ELR (cell line): ENCODE data around the gene BCAS3.

Experiments used
- DNase-seq: peaks from one replicate; pipeline ENCODE4 v3.0.0-alpha.2; 2015; ENCODE audit warnings: low read depth

The BCAS3 gene

DNA sequence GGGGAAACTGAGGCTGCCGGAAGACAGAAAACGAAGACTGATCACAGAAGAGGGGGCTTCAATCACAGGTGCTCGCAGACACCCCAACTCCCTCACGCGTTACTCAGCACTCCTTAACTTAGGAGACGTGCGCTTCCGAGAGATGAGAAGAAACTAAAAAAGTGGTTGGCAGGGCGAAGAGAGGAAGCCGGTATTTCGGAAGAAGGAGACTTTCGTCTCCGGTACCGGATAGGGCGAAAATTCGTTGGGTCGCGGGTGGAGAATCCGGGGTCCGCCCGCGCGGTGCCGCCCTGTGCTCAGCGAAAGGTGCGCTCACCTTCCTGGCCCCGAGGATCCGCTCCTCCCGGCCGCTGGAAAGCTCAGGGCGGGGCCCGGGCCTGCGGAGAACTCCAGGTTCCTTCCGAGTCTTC is 721.1 kb downstream of the BCAS3 start:
- DNase-seq, result peak; percentile 27

DNA sequence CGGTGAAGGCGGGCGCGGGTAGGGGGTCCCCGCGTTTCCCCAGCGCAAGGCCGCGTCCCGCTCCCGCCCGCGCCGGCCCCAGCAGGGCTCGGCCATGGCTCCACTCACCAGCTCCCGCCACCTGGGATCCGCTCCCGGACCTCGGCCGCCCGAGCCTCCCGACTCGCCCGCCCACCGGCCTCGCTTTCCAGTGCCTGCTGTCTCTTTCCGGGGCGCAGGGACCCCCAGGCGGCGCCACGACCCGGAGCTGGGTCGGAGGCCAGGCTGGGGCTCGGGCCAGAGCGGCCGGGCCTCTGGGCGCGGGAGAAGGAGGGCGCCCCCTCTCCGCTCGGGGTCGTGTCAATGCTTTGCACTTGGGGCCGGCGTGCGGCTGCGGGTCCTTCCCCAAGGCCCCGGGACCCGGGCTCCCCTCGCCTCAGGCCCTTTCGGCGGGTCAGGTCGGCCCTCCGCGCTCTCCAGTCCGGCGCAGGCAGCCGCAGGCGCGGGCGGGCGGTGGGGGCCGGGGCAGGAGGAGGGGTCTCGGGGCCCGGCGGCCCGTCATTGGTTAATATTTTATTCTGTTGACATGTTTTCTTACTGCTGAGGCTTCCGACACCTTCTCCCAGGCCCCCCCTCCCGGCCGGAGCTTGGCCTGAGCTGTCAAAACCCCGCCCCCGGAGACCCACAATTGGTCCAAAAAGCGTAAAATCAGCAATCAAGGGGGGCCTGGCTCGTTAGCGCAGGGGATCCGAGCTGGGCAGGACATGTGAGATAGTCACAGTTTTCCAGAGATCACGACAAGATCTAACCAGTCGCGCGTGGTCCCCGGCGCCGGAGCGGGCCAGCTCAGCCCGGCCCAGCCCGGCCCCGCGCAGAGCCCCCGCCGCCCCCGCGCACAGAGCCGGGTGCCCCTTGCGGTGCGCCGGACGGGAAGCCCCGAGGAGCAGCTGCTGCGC is 721.7 kb downstream of the BCAS3 start, which contains the start of gene TBX2:
TBX2 (plus strand) TSS at position 713 of the 935 bp plus-strand sequence. CDS start 334 bp downstream, outside the sequence.
- peak; percentile 88 for DNase-seq

DNA sequence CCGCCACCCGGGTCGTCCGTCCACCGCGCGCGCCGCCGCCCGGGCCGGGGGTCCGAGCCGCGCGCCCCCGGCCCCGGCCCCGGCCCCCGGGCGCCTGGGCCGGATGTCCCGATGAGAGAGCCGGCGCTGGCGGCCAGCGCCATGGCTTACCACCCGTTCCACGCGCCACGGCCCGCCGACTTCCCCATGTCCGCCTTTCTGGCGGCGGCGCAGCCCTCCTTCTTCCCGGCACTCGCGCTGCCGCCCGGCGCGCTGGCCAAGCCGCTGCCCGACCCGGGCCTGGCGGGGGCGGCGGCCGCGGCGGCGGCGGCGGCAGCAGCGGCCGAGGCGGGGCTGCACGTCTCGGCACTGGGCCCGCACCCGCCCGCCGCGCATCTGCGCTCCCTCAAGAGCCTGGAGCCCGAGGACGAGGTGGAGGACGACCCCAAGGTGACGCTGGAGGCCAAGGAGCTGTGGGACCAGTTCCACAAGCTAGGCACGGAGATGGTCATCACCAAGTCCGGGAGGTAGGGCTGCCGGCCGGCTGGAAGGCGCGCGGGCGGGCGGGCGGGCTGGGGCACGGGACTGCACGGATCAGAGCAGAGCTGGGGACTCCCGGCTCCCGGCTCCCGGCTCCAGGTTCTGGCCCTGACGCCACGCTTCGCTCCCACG is 722.5 kb downstream of the BCAS3 start:
- peak; percentile 68 for DNase-seq

DNA sequence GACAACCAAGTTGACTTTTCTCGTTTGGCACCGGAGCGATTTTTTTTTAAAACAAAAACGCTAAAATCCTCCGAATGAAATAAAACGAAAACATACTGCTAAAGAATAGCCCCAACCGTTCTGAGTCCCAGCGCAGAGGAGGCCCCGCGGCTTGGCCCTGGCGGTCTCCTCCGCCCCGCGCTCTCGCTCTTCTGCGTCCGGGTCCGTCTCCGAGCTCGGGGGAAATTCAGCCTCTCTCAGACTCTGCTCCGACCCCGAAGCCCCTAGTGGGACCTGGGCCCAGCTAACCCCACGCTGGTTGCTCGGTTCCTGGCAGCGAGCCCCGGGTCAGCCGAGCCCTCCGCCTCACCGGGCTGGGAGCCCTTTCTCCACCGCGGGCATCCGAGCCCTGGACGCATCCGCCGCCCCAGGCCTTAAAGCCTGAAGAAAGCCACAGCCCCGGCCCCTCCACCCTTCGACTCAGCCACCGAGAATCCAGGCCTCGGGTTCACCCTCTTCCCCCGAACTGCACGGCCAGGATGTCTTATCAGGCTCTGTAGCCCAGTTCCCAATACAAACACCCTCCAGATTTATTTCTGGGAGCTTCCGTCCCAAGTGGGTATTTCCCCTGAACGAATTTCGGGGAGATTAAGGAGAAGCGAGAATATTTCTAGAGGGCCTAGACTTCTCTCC is 723.2 kb downstream of the BCAS3 start:
- DNase-seq, result peak; percentile 81

DNA sequence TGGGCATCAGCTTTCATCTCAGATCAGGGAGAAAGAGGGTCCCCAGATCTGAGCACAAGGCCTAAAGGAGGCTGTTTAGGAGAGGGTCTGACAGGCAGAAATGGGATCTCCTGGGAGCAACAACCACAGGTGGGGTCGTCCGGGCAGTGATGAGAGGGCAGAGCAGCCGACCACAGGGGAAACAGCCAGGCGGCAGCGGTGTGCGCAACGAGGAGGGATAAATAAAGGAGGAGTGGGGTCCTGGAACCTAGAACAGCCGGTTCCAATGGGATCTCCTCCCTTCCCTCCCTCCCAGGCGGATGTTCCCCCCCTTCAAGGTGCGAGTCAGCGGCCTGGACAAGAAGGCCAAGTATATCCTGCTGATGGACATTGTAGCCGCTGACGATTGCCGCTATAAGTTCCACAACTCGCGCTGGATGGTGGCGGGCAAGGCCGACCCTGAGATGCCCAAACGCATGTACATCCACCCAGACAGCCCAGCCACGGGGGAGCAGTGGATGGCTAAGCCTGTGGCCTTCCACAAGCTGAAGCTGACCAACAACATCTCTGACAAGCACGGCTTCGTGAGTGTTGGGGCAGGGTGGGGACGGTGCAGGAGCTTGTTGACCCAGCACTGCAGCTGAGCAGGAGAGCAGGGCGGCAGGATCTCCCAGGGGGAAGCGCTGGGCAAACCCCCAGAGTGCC is 723.9 kb downstream of the BCAS3 start:
- peak; percentile 64 for DNase-seq

DNA sequence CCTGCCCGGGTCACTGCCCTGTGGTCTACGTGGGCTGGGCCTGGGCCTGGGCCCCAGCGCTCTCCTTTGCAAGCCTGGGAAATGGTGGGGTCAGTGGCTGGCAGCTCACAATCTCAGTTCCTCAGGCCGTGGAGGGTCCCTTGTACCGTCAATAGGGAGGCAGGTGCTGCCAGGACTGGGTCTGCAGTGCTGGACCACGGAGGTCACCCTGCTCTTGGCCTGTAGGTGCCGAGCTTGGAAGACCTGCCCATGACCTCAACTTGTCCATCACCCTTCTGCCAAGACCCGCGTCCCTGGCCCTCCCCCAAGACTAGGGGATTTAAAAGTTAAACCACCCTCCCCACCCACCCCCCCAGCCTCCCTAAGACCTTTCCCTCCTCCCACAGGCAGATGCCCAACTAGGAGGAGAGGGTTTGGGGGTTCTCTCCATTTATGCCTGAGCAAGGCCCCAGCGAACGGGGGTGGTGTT is 724.5 kb downstream of the BCAS3 start:
- DNase-seq, result no peak

DNA sequence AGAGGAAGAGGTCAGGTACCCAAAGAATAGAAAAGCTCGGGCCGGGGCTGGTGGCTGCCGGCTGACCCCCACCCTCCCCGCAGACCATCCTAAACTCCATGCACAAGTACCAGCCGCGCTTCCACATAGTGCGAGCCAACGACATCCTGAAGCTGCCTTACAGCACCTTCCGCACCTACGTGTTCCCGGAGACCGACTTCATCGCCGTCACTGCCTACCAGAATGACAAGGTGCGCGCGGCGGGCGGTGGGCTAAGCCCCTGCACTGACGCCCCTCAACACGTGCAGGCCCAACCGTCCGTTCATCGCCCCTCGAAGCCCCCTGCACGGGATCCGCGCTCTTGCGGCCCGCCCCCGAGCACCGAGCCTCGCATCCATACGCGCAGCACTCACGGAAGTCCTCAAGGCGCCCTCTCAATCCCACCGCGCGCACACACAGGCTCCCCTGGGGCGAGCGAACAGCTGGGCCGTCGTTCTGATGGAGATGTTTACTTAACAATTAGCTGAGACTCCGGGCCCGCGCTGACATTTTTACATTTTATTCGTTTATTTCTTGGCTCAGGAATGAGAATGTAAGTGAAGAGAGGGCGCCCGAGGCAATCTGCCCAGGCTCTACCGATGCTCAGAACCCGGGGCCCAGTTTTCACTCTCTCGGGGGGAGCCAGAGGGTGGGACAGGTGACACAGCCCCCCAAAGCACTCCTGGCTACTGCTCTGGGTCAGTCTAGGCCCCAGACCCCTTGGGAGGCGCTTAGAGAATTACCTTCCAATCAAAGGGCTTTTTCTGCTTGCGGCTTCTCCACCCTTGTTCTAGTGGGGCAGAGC is 725.5 kb downstream of the BCAS3 start:
- peak; percentile 45 for DNase-seq

DNA sequence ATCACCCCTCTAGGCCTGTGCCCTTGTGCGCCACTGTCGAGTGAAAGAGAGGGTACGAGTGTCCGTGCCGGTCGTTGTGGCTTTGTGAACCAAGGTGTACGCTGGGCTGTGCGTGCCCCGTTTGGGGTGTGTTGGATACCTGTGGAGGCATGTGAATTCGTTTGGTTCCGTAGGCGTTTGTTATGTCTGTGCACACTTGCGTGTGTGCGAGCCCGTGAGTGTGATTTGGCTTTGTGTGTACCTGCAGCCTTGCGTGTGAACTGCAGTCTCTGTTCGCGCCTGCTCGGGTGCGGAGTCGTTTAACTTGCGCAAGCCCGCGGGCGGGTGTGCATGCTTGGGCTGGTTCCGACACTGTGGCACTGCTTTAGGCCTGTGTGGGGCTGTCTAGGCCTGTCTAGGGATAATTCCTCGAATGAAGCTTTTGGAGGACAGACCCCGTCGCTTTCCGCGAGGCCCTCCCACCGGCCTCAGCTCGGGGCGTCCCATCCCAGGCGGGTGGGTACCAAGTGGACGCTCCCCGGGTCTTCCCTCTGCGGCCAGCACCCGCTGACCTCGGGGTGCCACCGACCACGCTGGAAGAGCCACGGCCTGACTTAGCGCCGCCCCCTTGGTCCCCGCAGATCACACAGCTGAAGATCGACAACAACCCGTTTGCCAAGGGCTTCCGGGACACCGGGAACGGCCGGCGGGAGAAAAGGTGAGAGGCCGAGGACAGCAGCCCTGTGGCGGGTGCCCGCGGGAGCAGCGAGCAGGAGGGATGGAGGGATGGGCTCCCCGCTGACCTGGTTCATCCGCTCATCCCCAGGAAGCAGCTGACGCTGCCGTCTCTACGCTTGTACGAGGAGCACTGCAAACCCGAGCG is 726.4 kb downstream of the BCAS3 start:
- no peak for DNase-seq

DNA sequence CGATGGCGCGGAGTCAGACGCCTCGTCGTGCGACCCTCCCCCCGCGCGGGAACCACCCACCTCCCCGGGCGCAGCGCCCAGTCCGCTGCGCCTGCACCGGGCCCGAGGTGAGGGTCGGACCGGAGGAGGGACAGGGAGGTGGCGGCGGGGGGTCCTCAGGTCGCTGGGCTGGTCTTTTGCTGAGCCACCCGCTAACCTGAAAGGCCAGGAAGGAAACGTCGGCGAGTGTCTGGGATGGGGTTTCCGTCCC is 726.9 kb downstream of the BCAS3 start:
- no peak for DNase-seq

DNA sequence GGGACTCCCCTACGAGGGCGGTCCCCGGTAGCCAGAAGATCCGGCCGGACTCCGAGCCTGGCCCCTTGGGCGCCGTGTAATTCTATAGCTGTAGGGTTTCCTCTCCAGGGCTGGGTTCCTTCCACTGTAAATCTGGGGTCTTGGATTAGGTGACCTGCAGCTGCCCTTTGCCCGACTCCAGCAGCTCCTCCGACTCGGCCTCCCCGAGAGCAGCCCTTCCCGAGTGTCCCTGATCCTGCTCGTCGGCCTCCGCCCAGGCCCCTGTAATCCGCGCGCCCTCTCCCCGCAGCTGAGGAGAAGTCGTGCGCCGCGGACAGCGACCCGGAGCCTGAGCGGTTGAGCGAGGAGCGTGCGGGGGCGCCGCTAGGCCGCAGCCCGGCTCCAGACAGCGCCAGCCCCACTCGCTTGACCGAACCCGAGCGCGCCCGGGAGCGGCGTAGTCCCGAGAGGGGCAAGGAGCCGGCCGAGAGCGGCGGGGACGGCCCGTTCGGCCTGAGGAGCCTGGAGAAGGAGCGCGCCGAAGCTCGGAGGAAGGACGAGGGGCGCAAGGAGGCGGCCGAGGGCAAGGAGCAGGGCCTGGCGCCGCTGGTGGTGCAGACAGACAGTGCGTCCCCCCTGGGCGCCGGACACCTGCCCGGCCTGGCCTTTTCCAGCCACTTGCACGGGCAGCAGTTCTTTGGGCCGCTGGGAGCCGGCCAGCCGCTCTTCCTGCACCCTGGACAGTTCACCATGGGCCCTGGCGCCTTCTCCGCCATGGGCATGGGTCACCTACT is 727.4 kb downstream of the BCAS3 start:
- DNase-seq, result no peak

DNA sequence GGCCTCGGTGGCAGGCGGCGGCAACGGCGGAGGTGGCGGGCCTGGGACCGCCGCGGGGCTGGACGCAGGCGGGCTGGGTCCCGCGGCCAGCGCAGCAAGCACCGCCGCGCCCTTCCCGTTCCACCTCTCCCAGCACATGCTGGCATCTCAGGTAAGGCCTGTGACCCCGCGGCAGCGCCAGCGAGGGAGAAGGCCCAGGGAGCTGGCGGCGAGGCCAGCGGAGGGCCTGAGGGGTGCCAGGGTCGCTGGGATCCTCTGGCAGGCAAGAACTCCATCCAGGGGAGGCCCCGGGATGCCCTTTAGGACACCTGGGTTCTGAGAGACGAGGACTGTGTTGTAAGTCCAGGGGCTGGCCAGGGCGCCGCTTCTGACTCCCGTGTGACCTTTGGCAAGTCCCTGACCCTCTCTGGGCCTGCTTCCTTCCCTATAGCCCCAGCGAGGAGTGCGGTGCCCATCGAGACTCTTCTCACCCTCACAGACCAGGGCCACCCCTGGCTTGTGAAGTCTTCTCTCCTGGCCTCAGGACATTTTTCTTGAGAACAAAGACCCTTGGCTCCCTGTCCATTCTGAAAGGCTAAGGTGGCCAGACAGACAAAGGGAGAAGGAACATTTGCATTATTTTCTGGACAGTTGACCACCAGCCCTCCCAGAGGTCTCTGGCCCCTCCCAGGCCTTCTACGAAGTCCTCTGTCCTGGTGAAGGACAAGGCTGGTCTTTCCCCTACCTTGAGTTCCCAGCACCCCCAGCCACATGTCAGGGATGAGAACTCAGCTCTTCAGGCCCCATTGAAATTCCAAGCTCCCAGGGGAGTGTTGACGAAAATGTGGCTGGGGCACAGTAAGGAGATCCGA is 728.3 kb downstream of the BCAS3 start:
- DNase-seq, result no peak

DNA sequence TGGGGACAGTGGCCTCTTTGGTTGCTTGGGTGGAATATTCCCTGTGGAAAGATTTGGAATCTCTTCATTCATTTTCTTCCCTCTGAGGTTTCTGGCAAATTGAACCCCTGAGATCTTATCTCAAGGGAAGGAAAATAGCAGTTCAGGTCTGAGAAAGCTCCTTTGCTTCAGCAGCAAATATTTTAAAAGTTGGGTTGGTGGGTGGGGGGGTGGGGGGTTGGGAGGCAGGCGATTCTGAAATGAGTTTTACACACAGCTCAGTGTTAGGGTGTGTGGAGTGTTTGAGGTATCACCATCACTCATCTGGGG is 728.8 kb downstream of the BCAS3 start:
- DNase-seq, result no peak

DNA sequence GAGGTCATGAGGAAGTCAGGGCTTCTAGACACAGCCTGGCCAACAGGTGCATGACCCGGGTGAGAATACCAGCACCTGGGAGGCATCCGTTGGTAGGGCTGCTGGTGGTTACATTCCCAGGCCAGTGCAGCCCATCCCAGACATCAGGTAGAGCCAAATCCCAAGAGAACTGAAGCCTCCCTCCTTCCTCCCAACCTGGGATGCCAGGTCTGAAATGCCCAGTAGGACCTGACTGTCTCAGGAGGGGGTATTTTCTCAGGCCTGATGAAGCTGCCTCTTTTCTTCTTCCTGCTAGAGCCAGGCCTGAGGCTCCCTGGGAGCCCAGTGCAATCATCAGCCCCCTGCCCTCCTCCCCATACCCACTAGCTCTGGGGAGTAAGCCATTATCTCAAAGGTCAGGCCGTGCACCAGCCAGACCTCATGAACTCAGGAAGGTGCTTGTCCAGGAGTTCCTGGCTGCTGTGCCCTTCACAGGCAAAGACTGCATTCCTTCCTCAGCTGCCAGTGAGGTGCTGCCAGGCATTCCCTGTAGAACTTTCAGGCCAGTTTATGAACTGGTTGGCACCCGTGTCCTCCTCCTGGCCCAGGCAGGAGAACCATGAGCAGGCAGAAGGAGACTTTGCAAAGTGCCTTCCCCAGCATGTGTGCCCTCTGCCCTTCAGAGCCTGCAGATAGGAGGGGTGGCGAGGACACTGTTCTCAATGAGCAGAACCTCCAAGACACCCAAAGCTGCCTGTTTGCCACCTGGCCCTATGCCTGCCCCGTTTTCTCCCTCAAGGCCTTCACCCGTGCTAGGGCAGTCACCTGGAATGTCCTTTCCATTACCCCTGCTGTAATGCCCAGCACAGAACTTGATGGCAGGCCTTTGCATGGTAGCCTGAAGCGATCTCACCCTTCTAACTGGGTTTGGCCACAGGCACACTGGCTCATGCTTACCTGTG is 729.6 kb downstream of the BCAS3 start:
- DNase-seq, result no peak

DNA sequence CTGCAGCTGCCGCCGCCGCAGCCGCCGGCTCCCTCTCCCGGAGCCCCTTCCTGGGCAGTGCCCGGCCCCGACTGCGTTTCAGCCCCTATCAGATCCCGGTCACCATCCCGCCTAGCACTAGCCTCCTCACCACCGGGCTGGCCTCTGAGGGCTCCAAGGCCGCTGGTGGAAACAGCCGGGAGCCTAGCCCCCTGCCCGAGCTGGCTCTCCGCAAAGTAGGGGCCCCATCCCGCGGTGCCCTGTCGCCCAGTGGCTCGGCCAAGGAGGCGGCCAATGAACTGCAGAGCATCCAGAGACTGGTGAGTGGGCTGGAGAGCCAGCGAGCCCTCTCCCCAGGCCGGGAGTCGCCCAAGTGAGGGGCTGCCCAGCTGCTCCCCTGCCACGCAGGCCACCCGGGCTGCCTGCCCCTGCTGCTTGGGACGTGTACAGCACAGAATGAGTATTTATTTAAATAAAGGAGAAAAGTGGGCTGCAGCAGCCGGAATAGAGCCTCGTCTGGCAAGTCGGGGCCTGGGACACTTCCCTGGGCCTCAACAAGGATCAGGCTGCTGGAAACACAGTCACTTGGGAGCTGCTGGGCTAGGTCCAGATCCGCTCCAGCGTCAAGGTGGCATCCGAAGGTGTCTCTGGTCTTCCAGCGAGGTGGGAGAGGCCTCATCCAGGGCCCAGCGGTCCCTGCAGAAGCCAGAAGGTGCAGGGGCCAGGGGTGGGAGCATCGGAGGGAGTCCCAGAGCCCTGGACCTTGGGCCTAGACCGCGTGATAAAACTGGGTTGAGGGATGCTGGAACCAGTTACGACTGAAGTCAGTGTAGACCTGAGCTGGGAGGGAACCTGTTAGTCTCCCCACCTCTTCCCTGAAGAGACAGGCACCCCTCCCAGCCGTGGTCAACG is 730.7 kb downstream of the BCAS3 start:
- DNase-seq, result no peak

DNA sequence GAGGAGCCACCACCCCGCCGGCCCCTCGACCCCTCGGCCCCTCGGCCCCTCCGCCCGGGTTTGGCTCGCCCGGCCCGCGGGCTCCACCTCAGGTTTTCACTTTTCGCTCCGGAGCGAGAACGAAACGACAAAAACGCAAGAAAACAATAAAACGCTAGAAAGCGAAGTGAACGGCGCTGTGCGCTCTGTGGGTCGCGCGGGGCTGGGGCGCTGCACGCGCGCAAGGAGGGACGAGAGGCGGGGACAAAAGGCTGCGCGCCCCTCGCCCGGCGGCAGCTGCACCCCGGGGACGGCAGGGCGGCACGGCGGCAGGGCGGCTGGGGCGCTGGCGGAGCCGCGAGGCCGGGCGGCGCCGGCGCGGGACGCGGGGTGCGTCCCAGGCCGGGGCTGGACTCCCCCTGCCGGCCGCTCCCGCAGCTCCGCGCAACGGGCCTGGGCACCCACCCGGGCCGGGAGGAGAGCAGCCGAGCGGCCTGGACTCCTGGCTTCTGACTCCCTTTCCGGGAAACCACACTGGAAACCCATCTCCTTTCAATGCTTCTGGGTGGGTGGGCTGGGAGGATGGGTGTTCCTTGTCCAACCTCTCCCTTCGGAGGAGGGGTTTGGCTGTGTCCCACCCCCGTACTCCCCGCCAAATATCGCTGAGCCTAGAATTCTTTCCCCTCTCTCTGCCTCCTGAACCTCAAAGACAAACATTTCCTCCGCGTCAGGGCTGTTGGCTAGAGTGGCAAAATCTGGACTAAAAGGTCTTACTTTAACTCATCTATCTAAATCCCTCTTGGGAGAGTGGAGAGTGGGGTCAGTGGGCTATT is 731.9 kb downstream of the BCAS3 start:
- peak; percentile 82 for DNase-seq
